B cell (primary cell): ENCODE measurements around the gene NCAPH2. TPM values are rescaled to one million over a fixed set of nuclear protein-coding genes. Genes with fewer than 3 reads are reported as not detected.

Experiments used
- ATAC-seq: fragments of 200-7000 bp; cut with Tn5 transposase; one replicate; pipeline ENCODE4 v1.10.0; 2021; ENCODE audit warnings: low read depth, mild to moderate bottlenecking, moderate number of reproducible peaks, moderate library complexity
- CTCF ChIA-PET: fragments of 350-600 bp; sonication (Branson Sonifier 250); formaldehyde crosslinking; loops from one replicate; lab custom pipeline; 2021; ENCODE audit warnings: antibody characterized with exemption, inconsistent platforms; lab: Charles Lee
- POLR2A ChIA-PET: fragments of 350-600 bp; sonication (Branson Sonifier 250); formaldehyde crosslinking; loops from one replicate; lab custom pipeline; 2021; ENCODE audit warnings: antibody characterized with exemption; lab: Charles Lee
- DNase-seq: peaks from one replicate; pipeline ENCODE4 v3.0.0; 2013
- H2AFZ ChIP-seq: 2 replicates; pipeline ENCODE4 v1.6.1; 2012; ENCODE audit warnings: mild to moderate bottlenecking, low read depth, low read length; ENCODE audit not compliant: insufficient read depth, poor library complexity, severe bottlenecking
- H3K27ac ChIP-seq, 2 donors: 1 replicate in 1 of 2; 2 replicates in 1 of 2; pipeline ENCODE4 v1.5.1; 2012 to 2013; ENCODE audit warnings: low read length in 2 of 2, mild to moderate bottlenecking in 2 of 2, moderate library complexity in 1 of 2
- H3K27me3 ChIP-seq, 4 experiments: fragments of 200-600 bp in 1 of 4; sonication (generic) in 1 of 4; replicated peaks in 1 of 4; 1 replicate in 2 of 4; 2 replicates in 2 of 4; pipeline versions ENCODE4 v1.6.1 to v1.7.0; 2013 to 2016; ENCODE audit warnings: low read length in 3 of 4, mild to moderate bottlenecking in 2 of 4, mixed read lengths in 1 of 4, moderate library complexity in 1 of 4; ENCODE audit not compliant: insufficient read depth in 4 of 4, control insufficient read depth in 3 of 4; ENCODE audit errors: control extremely low read depth in 1 of 4
- H3K36me3 ChIP-seq, 2 experiments: replicated peaks in 1 of 2; 1 replicate in 1 of 2; 2 replicates in 1 of 2; pipeline versions ENCODE4 v1.6.1 to v1.7.1; 2013; ENCODE audit warnings: low read length in 1 of 2; ENCODE audit not compliant: insufficient read depth in 2 of 2, control insufficient read depth in 1 of 2; ENCODE audit errors: control extremely low read depth in 1 of 2, extremely low read depth in 1 of 2
- H3K4me1 ChIP-seq, 2 donors: fragments of 200-600 bp in 1 of 2; sonication (generic) in 1 of 2; 1 replicate in 1 of 2; 2 replicates in 1 of 2; pipeline versions ENCODE4 v1.5.1 to v1.6.1; 2013 to 2017; ENCODE audit warnings: low read length in 2 of 2; ENCODE audit not compliant: control insufficient read depth in 2 of 2, insufficient read depth in 2 of 2
- H3K4me2 ChIP-seq: replicated peaks from 2 replicates; pipeline ENCODE3; 2012; ENCODE audit warnings: mild to moderate bottlenecking, low read depth, low read length; ENCODE audit not compliant: poor library complexity, severe bottlenecking
- H3K4me3 ChIP-seq, 5 experiments: fragments of 200-600 bp in 1 of 5; sonication (generic) in 1 of 5; 1 replicate in 3 of 5; 2 replicates in 2 of 5; pipeline versions ENCODE4 v1.5.1 to v1.7.0; 2011 to 2016; ENCODE audit warnings: low read length in 4 of 5, mild to moderate bottlenecking in 4 of 5, low read depth in 2 of 5, control low read depth in 1 of 5, moderate library complexity in 1 of 5; ENCODE audit not compliant: insufficient read depth in 1 of 5; ENCODE audit errors: control extremely low read depth in 1 of 5, extremely low read depth in 1 of 5
- H3K79me2 ChIP-seq: fragments of 200-600 bp; sonication (generic); one replicate; pipeline ENCODE4 v1.6.0; 2016; ENCODE audit warnings: low read length; ENCODE audit not compliant: control insufficient read depth, insufficient read depth
- H3K9ac ChIP-seq: fragments of 200-600 bp; sonication (generic); 2 replicates; pipeline ENCODE4 v1.6.1; 2017; ENCODE audit warnings: mild to moderate bottlenecking, low read length, moderate library complexity
- H3K9me3 ChIP-seq, 3 donors: one replicate each; pipeline versions ENCODE4 v1.6.1 to v1.7.1; 2013; ENCODE audit warnings: low read length in 2 of 3; ENCODE audit not compliant: control insufficient read depth in 2 of 3, insufficient read depth in 1 of 3; ENCODE audit errors: control extremely low read depth in 1 of 3
- H4K20me1 ChIP-seq: 2 replicates; pipeline ENCODE4 v1.6.0; 2012; ENCODE audit warnings: mild to moderate bottlenecking, low read length; ENCODE audit not compliant: insufficient read depth, control insufficient read depth, poor library complexity, severe bottlenecking
- H3K27ac Mint-ChIP-seq: one replicate; pipeline ENCODE4 v1.8.0; 2021; ENCODE audit warnings: mixed read lengths
- H3K27me3 Mint-ChIP-seq: one replicate; pipeline ENCODE4 v1.8.0; 2021; ENCODE audit warnings: mixed read lengths
- H3K4me1 Mint-ChIP-seq: one replicate; pipeline ENCODE4 v1.8.0; 2021; ENCODE audit warnings: mixed read lengths
- H3K4me3 Mint-ChIP-seq: one replicate; pipeline ENCODE4 v1.8.0; 2021; ENCODE audit warnings: mixed read lengths
- H3K9me3 Mint-ChIP-seq: one replicate; pipeline ENCODE4 v1.8.0; 2022; ENCODE audit warnings: mixed read lengths; ENCODE audit not compliant: insufficient read depth
- CTCF ChIP-seq: fragments of 200-600 bp; IDR thresholded peaks from one replicate; pipeline ENCODE4 v1.8.0; 2022; ENCODE audit warnings: antibody characterized with exemption, mild to moderate bottlenecking
- EZH2 ChIP-seq: IDR thresholded peaks from 2 replicates; pipeline ENCODE4 v1.6.1; 2012; ENCODE audit warnings: borderline replicate concordance, low read depth, mild to moderate bottlenecking, moderate library complexity, low read length; ENCODE audit not compliant: insufficient read depth, poor library complexity, severe bottlenecking
- WGBS: methylation state at CpG from one replicate; pipeline ENCODE4 v1.1.5; 2013; ENCODE audit warnings: missing lambda C conversion rate; ENCODE audit not compliant: insufficient coverage; 5-methylcytosine and 5-hydroxymethylcytosine counted together
- intact Hi-C: fragments of 100-400 bp; cut with micrococcal nuclease; formaldehyde crosslinking; loops from one replicate; pipeline ENCODE4 v1.10.0; 2022
- polyA plus RNA-seq: library from polyadenylated mRNA; depleted of rRNA; stranded (reverse); fragments of >200 nt; gene quantifications from 2 replicates; pipeline ENCODE4 v1.2.3, GENCODE V29; 2012
- total RNA-seq, 2 donors: library from RNA; stranded (reverse); fragments of 120-200 nt in 1 of 2; gene quantifications; 1 replicate in 1 of 2; 2 replicates in 1 of 2; pipeline versions ENCODE4 v1.2.3 to v1.2.4, GENCODE V29; 2013 to 2022

Gene NCAPH2
- total and polyA plus RNA-seq, 2 donors (not counting 1 experiment from before 2014, with no cell fraction given), result 47.1 to 76.9 TPM

- intact Hi-C loops, result loop anchor here (1.0 to 2.0 kb wide), 7 partner anchors 13 to 67 kb away; partner anchors contain the start of genes ARSA and CHKB
- H3K27ac ChIP-seq, result no peak overlapping the region
- 92% methylated on average over 18 of the region's 34 CpGs for WGBS
Observed at GRCh38 chr22:50561401-50562358, 53.7 kb downstream of the NCAPH2 start.

More at GRCh38 chr22:50561401-50562358, 53.7 kb downstream of the NCAPH2 start:
- peaks cover 5 to 9% of the 10 kb centered on the region in 2 donors for H3K4me1 ChIP-seq
- no peaks in the 10 kb centered on the region for H3K27me3 ChIP-seq
- peak overlapping the region; percentile 70 for H3K4me3 Mint-ChIP-seq
- no peaks in the 10 kb centered on the region for H3K9me3 Mint-ChIP-seq
- DNase-seq (no peak), ATAC-seq (no peak)
- H3K27ac Mint-ChIP-seq, result peak overlapping the region; percentile 65
- H2AFZ ChIP-seq, result no peak overlapping the region
- TF ChIP-seq CTCF, result no peak
- TF ChIP-seq EZH2, result no peak
- H3K4me1 Mint-ChIP-seq, result peaks cover 16% of the 10 kb centered on the region
- ChIA-PET POLR2A (interaction anchor here (0.6 to 1.1 kb wide), 2 partner anchors 12 to 28 kb away, joined by 4 to 6 read pairs; no protein-coding TSS in a partner anchor), CTCF (interaction anchor here (2.4 to 2.7 kb wide), 2 partner anchors 14 to 35 kb away, joined by 6 to 13 read pairs; partner anchors contain the start of gene SCO2)
- H3K79me2 ChIP-seq, result no peaks in the 10 kb centered on the region
- H4K20me1 ChIP-seq, result no peaks in the 10 kb centered on the region
- no peak overlapping the region for H3K4me2 ChIP-seq
- H3K4me3 ChIP-seq, result no peak overlapping the region
- H3K36me3 ChIP-seq, result no peaks in the 10 kb centered on the region
- no peak overlapping the region for H3K9ac ChIP-seq
- no peaks in the 10 kb centered on the region for H3K27me3 Mint-ChIP-seq
- no peaks in the 10 kb centered on the region for H3K9me3 ChIP-seq
